Osteoblast (primary cell): ENCODE results near the gene PPFIA2. TPM values are rescaled to one million over a fixed set of nuclear protein-coding genes. Genes with fewer than 3 reads are reported as not detected.
A peak's percentile ranks its signal among the peaks of the same experiment; 100 is the strongest.

Source experiments
- DNase-seq: peaks from one replicate; pipeline ENCODE4 v3.0.0; 2011; ENCODE audit warnings: low spot score, mixed read lengths; ENCODE audit not compliant: insufficient read length; ENCODE audit errors: missing footprints
- H2AFZ ChIP-seq: 2 replicates; pipeline ENCODE4 v1.6.0; 2011; ENCODE audit warnings: mild to moderate bottlenecking, low read length
- H3K27ac ChIP-seq: 2 replicates; pipeline ENCODE4 v1.5.1; 2011; ENCODE audit warnings: mild to moderate bottlenecking, low read depth, low read length, moderate library complexity
- H3K27me3 ChIP-seq: 2 replicates; pipeline ENCODE4 v1.6.0; 2012; ENCODE audit warnings: mild to moderate bottlenecking, control low read depth, inconsistent platforms, low read length, moderate library complexity; ENCODE audit not compliant: insufficient read depth
- H3K36me3 ChIP-seq: 2 replicates; pipeline ENCODE4 v1.5.1; 2011; ENCODE audit warnings: mild to moderate bottlenecking, low read length, control low read depth, moderate library complexity; ENCODE audit not compliant: insufficient read depth
- H3K4me1 ChIP-seq: 2 replicates; pipeline ENCODE4 v1.5.1; 2011; ENCODE audit warnings: mild to moderate bottlenecking, low read length, control low read depth, moderate library complexity; ENCODE audit not compliant: insufficient read depth
- H3K4me2 ChIP-seq: 2 replicates; pipeline ENCODE4 v1.6.0; 2011; ENCODE audit warnings: mild to moderate bottlenecking, low read length; ENCODE audit not compliant: insufficient read depth
- H3K4me3 ChIP-seq: fragments of 200-600 bp; sonication (generic); 3 replicates; pipeline ENCODE4 v1.5.1; 2012; ENCODE audit warnings: mild to moderate bottlenecking, low read length, inconsistent platforms; ENCODE audit not compliant: insufficient read depth
- H3K79me2 ChIP-seq: 2 replicates; pipeline ENCODE4 v1.6.0; 2012; ENCODE audit warnings: mild to moderate bottlenecking, low read length, control low read depth, inconsistent platforms; ENCODE audit not compliant: insufficient read depth
- H3K9me3 ChIP-seq: 2 replicates; pipeline ENCODE4 v1.5.1; 2011; ENCODE audit warnings: low read depth, low read length, control low read depth
- H4K20me1 ChIP-seq: 2 replicates; pipeline ENCODE4 v1.6.0; 2012; ENCODE audit warnings: mild to moderate bottlenecking, low read length, control low read depth; ENCODE audit not compliant: insufficient read depth
- total RNA-seq: library from RNA; depleted of rRNA; stranded (reverse); fragments of >200 nt; gene quantifications from 2 replicates; pipeline ENCODE4 v1.2.3, GENCODE V29; 2012
- TF ChIP-seq, protein P1 (sequence below): IDR thresholded peaks from 2 replicates; pipeline ENCODE4 v1.5.1; 2011; ENCODE audit warnings: mild to moderate bottlenecking, low read depth, low read length, moderate library complexity; ENCODE audit errors: extremely low read depth

Gene PPFIA2
- total RNA-seq, 1 donor: 3.3 TPM

DNA sequence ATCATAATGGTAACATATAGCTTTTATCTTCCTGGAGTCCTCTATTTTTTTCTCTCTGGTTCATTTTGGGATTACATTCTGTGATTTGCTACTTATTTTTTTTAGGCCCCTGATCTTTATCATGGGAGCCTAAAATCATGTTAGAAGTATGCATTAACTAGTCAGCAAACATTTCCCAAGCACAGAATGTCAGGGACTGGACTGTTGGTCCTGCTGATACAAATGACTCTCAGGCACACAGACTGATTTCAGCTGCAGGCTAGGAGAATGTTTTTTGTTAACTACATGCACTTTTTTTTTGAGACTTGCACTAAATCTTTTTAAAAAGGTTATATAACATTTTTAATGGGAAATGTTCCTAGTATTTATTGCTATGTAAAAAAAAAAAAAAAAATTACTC lies 550.1 kb downstream of the PPFIA2 start:
- TF ChIP-seq, protein P1, sequence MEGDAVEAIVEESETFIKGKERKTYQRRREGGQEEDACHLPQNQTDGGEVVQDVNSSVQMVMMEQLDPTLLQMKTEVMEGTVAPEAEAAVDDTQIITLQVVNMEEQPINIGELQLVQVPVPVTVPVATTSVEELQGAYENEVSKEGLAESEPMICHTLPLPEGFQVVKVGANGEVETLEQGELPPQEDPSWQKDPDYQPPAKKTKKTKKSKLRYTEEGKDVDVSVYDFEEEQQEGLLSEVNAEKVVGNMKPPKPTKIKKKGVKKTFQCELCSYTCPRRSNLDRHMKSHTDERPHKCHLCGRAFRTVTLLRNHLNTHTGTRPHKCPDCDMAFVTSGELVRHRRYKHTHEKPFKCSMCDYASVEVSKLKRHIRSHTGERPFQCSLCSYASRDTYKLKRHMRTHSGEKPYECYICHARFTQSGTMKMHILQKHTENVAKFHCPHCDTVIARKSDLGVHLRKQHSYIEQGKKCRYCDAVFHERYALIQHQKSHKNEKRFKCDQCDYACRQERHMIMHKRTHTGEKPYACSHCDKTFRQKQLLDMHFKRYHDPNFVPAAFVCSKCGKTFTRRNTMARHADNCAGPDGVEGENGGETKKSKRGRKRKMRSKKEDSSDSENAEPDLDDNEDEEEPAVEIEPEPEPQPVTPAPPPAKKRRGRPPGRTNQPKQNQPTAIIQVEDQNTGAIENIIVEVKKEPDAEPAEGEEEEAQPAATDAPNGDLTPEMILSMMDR: no peak
- H3K4me1 ChIP-seq: peaks cover 26% of the 10 kb centered on the region
- peak overlapping the region; percentile 0 for H3K27ac ChIP-seq
- no peak overlapping the region for H2AFZ ChIP-seq
- peak overlapping the region; percentile 42 for H3K4me2 ChIP-seq
- H3K4me3 ChIP-seq: no peak overlapping the region
- no peaks in the 10 kb centered on the region for H3K36me3 ChIP-seq
- H3K79me2 ChIP-seq: no peaks in the 10 kb centered on the region
- H3K9me3 ChIP-seq: no peaks in the 10 kb centered on the region
- no peaks in the 10 kb centered on the region for H4K20me1 ChIP-seq
- H3K27me3 ChIP-seq: no peaks in the 10 kb centered on the region
- DNase-seq: no peak

DNA sequence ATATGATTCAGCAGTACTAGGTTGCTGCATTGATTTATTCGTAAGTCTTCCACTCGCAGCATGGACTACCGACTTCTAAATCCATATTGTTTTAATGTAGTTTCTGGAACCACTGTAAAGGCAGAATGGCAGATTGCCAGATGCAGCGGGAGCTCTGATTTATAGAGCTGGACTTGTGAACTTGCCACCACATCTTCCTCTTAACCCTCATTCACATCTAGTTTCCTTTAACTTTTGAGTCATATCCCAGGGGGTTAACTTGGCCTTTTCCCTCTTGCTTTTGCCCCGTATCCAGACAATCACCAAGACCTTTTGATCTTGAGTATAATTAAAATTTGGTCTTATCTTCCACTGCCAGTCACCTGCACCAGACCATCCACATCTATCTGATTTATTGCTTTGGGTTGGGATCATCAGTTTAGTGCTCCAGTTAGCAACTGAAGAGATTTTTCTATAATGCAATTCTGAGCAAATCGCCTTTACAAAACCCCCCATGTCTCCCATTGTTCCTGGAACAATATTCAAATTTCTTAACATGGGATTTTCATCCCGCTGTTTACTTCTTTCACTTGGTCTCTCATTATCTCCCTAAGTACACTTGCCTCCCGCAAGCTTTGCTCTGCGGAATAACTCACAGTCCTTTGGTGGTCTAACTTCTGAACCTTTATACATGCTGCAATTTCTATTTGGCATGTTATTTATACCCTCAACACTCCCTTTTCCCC lies 550.8 kb downstream of the PPFIA2 start:
- no peak for DNase-seq
- peaks cover 30% of the 10 kb centered on the region for H3K4me1 ChIP-seq

More for the DNA sequence above, 550.8 kb downstream of the PPFIA2 start:
- H3K9me3 ChIP-seq: no peaks in the 10 kb centered on the region
- peak overlapping the region; percentile 30 for H3K4me2 ChIP-seq
- H2AFZ ChIP-seq: no peak overlapping the region
- H3K4me3 ChIP-seq: no peak overlapping the region
- H3K27me3 ChIP-seq: no peaks in the 10 kb centered on the region
- H3K27ac ChIP-seq: no peak overlapping the region
- TF ChIP-seq, protein P1: no peak
- no peaks in the 10 kb centered on the region for H4K20me1 ChIP-seq
- H3K79me2 ChIP-seq: no peaks in the 10 kb centered on the region
- no peaks in the 10 kb centered on the region for H3K36me3 ChIP-seq
